ENCODE measurements around the gene DDX56. TPM values are rescaled to one million over a fixed set of nuclear protein-coding genes. Genes with fewer than 3 reads are reported as not detected.
"Not testable (repeated sequence)": the region's sequence is repeated elsewhere in the genome, so short reads cannot be mapped to it uniquely, and the experiment has no call there.

The DDX56 gene
- total RNA-seq, 1 experiment from 2014 or later, result 154 TPM

DNA sequence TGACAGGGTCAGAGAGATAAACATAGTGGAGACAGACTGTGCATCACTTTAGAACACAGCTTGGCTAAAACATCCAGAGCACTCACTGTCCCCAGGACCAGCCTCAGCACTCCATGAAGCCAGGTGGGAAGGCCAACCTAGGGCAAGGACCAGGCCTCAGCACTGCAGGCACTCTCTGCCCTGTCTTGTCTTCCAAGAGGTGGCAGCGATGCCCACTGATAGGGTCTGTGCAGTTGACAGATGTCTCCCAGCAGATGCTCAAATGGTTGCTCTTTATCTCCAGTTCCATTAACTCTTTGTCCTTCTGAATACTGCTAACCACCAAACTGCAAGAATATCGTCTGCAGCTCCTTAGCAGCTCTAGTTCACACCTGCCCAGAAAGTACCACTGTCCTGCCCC, 9.1 kb downstream of the DDX56 start:
- intact Hi-C loops (cut with micrococcal nuclease; ENCODE audit: unreplicated experiment), result loop anchor here (1.0 kb wide), 1 partner anchor 74 kb away; the partner anchor contains the start of gene NUDCD3
- POLR2A ChIA-PET, result interaction anchor here (0.8 to 1.2 kb wide), 4 partner anchors 9 to 547 kb away, joined by 3 to 7 read pairs (median 4); partner anchors contain the start of gene DDX56
- H3K4me1 Mint-ChIP-seq (ENCODE audit: low read depth, unreplicated experiment), result peaks cover 20% of the 10 kb centered on the region
- H3K4me3 Mint-ChIP-seq (ENCODE audit: unreplicated experiment), result no peak overlapping the region
- peaks cover 17% of the 10 kb centered on the region for H3K36me3 ChIP-seq (ENCODE audit: control insufficient read depth, insufficient read depth, low read length)
- CTCF ChIA-PET, result interaction anchor here (0.6 to 2.5 kb wide), 4 partner anchors 8 to 216 kb away, joined by 3 to 10 read pairs (median 8); partner anchors contain the start of genes DDX56 and NUDCD3
- H3K27ac Mint-ChIP-seq (ENCODE audit: unreplicated experiment), result peak overlapping the region; percentile 86
- no peak overlapping the region for H3K4me3 ChIP-seq (ENCODE audit: low read depth, low read length)
- no peaks in the 10 kb centered on the region for H3K9me3 ChIP-seq
- no peaks in the 10 kb centered on the region for H3K27me3 ChIP-seq (replicated peaks; ENCODE audit: control insufficient read depth, insufficient read depth, low read length)
- no peaks in the 10 kb centered on the region for H3K9me3 Mint-ChIP-seq (ENCODE audit: unreplicated experiment)
- no TSS peak for BruUV-seq (replicated peaks)
- no peak for DNase-seq
- peaks cover 27% of the 10 kb centered on the region for H3K4me1 ChIP-seq
- TF ChIP-seq, protein P1, sequence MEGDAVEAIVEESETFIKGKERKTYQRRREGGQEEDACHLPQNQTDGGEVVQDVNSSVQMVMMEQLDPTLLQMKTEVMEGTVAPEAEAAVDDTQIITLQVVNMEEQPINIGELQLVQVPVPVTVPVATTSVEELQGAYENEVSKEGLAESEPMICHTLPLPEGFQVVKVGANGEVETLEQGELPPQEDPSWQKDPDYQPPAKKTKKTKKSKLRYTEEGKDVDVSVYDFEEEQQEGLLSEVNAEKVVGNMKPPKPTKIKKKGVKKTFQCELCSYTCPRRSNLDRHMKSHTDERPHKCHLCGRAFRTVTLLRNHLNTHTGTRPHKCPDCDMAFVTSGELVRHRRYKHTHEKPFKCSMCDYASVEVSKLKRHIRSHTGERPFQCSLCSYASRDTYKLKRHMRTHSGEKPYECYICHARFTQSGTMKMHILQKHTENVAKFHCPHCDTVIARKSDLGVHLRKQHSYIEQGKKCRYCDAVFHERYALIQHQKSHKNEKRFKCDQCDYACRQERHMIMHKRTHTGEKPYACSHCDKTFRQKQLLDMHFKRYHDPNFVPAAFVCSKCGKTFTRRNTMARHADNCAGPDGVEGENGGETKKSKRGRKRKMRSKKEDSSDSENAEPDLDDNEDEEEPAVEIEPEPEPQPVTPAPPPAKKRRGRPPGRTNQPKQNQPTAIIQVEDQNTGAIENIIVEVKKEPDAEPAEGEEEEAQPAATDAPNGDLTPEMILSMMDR (IDR thresholded peaks at IDR 0.05; ENCODE audit: insufficient read depth in 1 of 2, low read depth in 1 of 2, low read length in 1 of 2, severe bottlenecking in 1 of 2, unreplicated experiment in 1 of 2), result no peak
- H3K27me3 Mint-ChIP-seq (ENCODE audit: insufficient read depth, unreplicated experiment), result no peaks in the 10 kb centered on the region
- peaks cover 72% of the 10 kb centered on the region for H3K36me3 Mint-ChIP-seq (ENCODE audit: insufficient read depth, unreplicated experiment)

DNA sequence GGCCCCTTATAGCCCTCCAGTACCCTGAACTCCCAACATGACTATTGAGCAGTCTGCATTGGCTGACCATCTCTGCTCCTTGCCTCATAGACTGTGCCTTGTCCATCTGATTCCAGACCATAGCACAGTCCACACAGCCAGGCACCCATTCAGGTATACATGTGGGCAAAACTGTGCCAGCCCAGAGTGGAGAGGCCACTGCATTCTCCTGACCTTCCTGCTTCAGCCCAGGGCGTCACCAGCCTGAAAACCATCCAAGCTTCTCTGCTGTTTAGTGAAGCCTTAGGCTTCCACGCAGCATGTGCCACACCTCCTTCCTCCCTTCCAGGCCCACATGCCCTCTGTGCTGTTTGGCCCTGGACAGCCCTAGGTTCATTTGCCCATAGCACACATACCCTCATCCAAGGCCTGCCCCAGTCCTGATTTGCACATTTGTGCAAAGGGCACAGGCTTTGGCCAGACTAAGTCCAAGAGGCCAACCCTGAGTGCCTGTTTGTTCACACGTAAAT, 10.5 kb downstream of the DDX56 start:
- no peaks in the 10 kb centered on the region for H3K9me3 Mint-ChIP-seq (ENCODE audit: unreplicated experiment)
- peak overlapping the region; percentile 86 for H3K27ac Mint-ChIP-seq (ENCODE audit: unreplicated experiment)
- peak overlapping the region; percentile 19 for H3K4me3 Mint-ChIP-seq (ENCODE audit: unreplicated experiment)

DNA sequence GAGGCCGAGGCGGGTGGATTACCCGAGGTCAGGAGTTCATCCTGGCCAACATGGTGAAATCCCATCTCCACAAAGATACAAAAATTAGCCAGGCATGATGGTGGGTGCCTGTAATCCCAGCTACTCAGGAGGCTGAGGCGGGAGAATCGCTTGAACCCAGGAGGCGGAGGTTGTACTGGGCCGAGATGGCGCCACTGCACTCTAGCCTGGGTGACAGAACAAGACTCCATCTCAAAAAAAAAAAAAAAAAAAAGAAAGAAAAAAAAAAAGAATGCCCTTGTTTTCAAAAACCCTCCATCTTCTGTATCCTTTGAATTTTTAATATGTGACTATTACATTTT, 11.1 kb downstream of the DDX56 start:
- POLR2A ChIA-PET, result interaction anchor here (1.8 kb wide), 1 partner anchor 11 kb away, joined by 10 read pairs; the partner anchor contains the start of gene DDX56
- CTCF ChIA-PET, result interaction anchor here (0.6 to 0.9 kb wide), 2 partner anchors 11 to 342 kb away, joined by 3 read pairs; no protein-coding TSS in a partner anchor
- H3K27me3 Mint-ChIP-seq (ENCODE audit: insufficient read depth, unreplicated experiment); H3K4me3 ChIP-seq (ENCODE audit: low read depth, low read length); H3K9me3 ChIP-seq; H3K4me3 Mint-ChIP-seq (ENCODE audit: unreplicated experiment); H3K27ac Mint-ChIP-seq (ENCODE audit: unreplicated experiment); H3K27me3 ChIP-seq (replicated peaks; ENCODE audit: control insufficient read depth, insufficient read depth, low read length); H3K9me3 Mint-ChIP-seq (ENCODE audit: unreplicated experiment); DNase-seq; intact Hi-C loops (cut with micrococcal nuclease; ENCODE audit: unreplicated experiment): not testable (repeated sequence)
- Mint-ChIP-seq H3K36me3 (ENCODE audit: insufficient read depth, unreplicated experiment) (peaks cover 54% of the 10 kb centered on the region), H3K4me1 (ENCODE audit: low read depth, unreplicated experiment) (peaks cover 20% of the 10 kb centered on the region)
- H3K36me3 ChIP-seq (ENCODE audit: control insufficient read depth, insufficient read depth, low read length), result peaks cover 11% of the 10 kb centered on the region
- BruUV-seq (replicated peaks), result TSS peak; percentile 15
- H3K4me1 ChIP-seq, result peaks cover 27% of the 10 kb centered on the region

More for the DNA sequence above, 10.5 kb downstream of the DDX56 start:
- Mint-ChIP-seq H3K27me3 (ENCODE audit: insufficient read depth, unreplicated experiment) (no peaks in the 10 kb centered on the region), H3K4me1 (ENCODE audit: low read depth, unreplicated experiment) (peaks cover 20% of the 10 kb centered on the region), H3K36me3 (ENCODE audit: insufficient read depth, unreplicated experiment) (peaks cover 59% of the 10 kb centered on the region)
- Histone ChIP-seq H3K4me3 (ENCODE audit: low read depth, low read length) (no peak overlapping the region), H3K36me3 (ENCODE audit: control insufficient read depth, insufficient read depth, low read length) (peaks cover 14% of the 10 kb centered on the region), H3K4me1 (peaks cover 27% of the 10 kb centered on the region), H3K9me3 (no peaks in the 10 kb centered on the region), H3K27me3 (replicated peaks; ENCODE audit: control insufficient read depth, insufficient read depth, low read length) (no peaks in the 10 kb centered on the region)
- DNase-seq, result no peak
- TF ChIP-seq, protein P1 (IDR thresholded peaks at IDR 0.05; ENCODE audit: insufficient read depth in 1 of 2, low read depth in 1 of 2, low read length in 1 of 2, severe bottlenecking in 1 of 2, unreplicated experiment in 1 of 2), result no peak
- CTCF ChIA-PET, result no interaction called here
- BruUV-seq (replicated peaks), result no TSS peak
- POLR2A ChIA-PET, result no interaction called here
- intact Hi-C loops (cut with micrococcal nuclease; ENCODE audit: unreplicated experiment), result no loop called here
